Endothelial cell of umbilical vein (primary cell): ENCODE results near the gene RPS16. TPM values are rescaled to one million over a fixed set of nuclear protein-coding genes. Genes with fewer than 3 reads are reported as not detected.
A peak's percentile ranks its signal among the peaks of the same experiment; 100 is the strongest.

Experiments
- BruUV-seq: library from RNA; stranded (reverse); fragments of 400-500 nt; replicated peaks from 2 replicates; lab custom pipeline; 2021; lab: Mats Ljungman, UMichigan
- CTCF ChIA-PET: fragments of 300-600, 350-600 bp; sonication (Branson Sonifier 250); formaldehyde crosslinking; loops from one replicate; lab custom pipeline; 2021; ENCODE audit warnings: antibody characterized with exemption, inconsistent platforms; lab: Charles Lee
- POLR2A ChIA-PET: fragments of 300-600, 350-600 bp; sonication (Branson Sonifier 250); formaldehyde crosslinking; loops from one replicate; lab custom pipeline; 2021; ENCODE audit warnings: antibody characterized with exemption, inconsistent platforms; lab: Charles Lee
- DNase-seq: peaks from one replicate; pipeline ENCODE4 v3.0.0-alpha.2; 2011; ENCODE audit warnings: low read depth, low spot score
- FAIRE-seq: peaks from 2 replicates; lab custom pipeline; 2011; peaks lifted over from hg19 to GRCh38; lab: Jason Lieb, UNC
- H2AFZ ChIP-seq: 2 replicates; pipeline ENCODE4 v1.6.0; 2012; ENCODE audit warnings: low read depth, low read length, control low read depth, inconsistent platforms
- H3K27ac ChIP-seq: 2 replicates; pipeline ENCODE4 v1.5.1; 2011; ENCODE audit warnings: low read depth, mild to moderate bottlenecking, control low read depth, low read length, moderate library complexity; ENCODE audit not compliant: insufficient read depth
- H3K27me3 ChIP-seq, 2 experiments: 2 replicates each; pipeline versions ENCODE4 v1.6.0 to v1.6.1; 2011; ENCODE audit warnings: low read length in 2 of 2, mixed read lengths in 1 of 2; ENCODE audit not compliant: control insufficient read depth in 2 of 2, insufficient read depth in 2 of 2
- H3K36me3 ChIP-seq, 2 experiments: 2 replicates in 1 of 2; 3 replicates in 1 of 2; pipeline ENCODE4 v1.5.1; 2011; ENCODE audit warnings: low read length in 2 of 2, mild to moderate bottlenecking in 1 of 2, moderate library complexity in 1 of 2; ENCODE audit not compliant: control insufficient read depth in 2 of 2, insufficient read depth in 2 of 2; ENCODE audit errors: extremely low read depth in 1 of 2
- H3K4me1 ChIP-seq: 3 replicates; pipeline ENCODE4 v1.5.1; 2011; ENCODE audit warnings: mild to moderate bottlenecking, low read length; ENCODE audit not compliant: control insufficient read depth, insufficient read depth; ENCODE audit errors: extremely low read depth
- H3K4me2 ChIP-seq: 2 replicates; pipeline ENCODE4 v1.6.1; 2011; ENCODE audit warnings: low read length, control low read depth, mixed read lengths; ENCODE audit not compliant: insufficient read depth
- H3K4me3 ChIP-seq, 3 experiments: fragments of 200-600 bp in 1 of 3; sonication (generic), shearing (Covaris generic) in 1 of 3; replicated peaks in 1 of 3; 2 replicates each; pipeline ENCODE4 v1.5.1; 2011 to 2016; ENCODE audit warnings: control low read depth in 3 of 3, low read length in 3 of 3, mild to moderate bottlenecking in 2 of 3, inconsistent platforms in 1 of 3, low read depth in 1 of 3, moderate library complexity in 1 of 3; ENCODE audit not compliant: insufficient read depth in 1 of 3
- H3K79me2 ChIP-seq: 2 replicates; pipeline ENCODE4 v1.6.0; 2012; ENCODE audit warnings: low read length, inconsistent platforms; ENCODE audit not compliant: control insufficient read depth, insufficient read depth
- H3K9ac ChIP-seq: replicated peaks from 2 replicates; pipeline ENCODE3; 2011; ENCODE audit warnings: low read length, control low read depth; ENCODE audit not compliant: insufficient read depth; ENCODE audit errors: extremely low read depth
- H3K9me1 ChIP-seq: replicated peaks from 3 replicates; pipeline ENCODE4 v1.6.0; 2011; ENCODE audit warnings: mild to moderate bottlenecking, low read length; ENCODE audit not compliant: control insufficient read depth, insufficient read depth; ENCODE audit errors: extremely low read depth
- H3K9me3 ChIP-seq: replicated peaks from 2 replicates; pipeline ENCODE4 v1.5.1; 2012; ENCODE audit warnings: low read length, inconsistent platforms; ENCODE audit not compliant: control insufficient read depth, insufficient read depth
- H4K20me1 ChIP-seq: replicated peaks from 2 replicates; pipeline ENCODE3; 2011; ENCODE audit warnings: mild to moderate bottlenecking, low read length; ENCODE audit not compliant: control insufficient read depth, insufficient read depth; ENCODE audit errors: extremely low read depth
- CTCF ChIP-seq, 2 donors: IDR thresholded peaks; 1 replicate in 1 of 2; 2 replicates in 1 of 2; pipeline ENCODE4 v1.5.1; 2011; ENCODE audit warnings: low read length in 2 of 2, mild to moderate bottlenecking in 2 of 2, moderate library complexity in 2 of 2, control low read depth in 1 of 2, inconsistent platforms in 1 of 2, low read depth in 1 of 2; ENCODE audit not compliant: insufficient read depth in 1 of 2; ENCODE audit errors: extremely low read depth in 1 of 2
- GATA2 ChIP-seq: IDR thresholded peaks from 2 replicates; pipeline ENCODE4 v1.7.0; 2011; ENCODE audit warnings: low read depth, mild to moderate bottlenecking, moderate library complexity, mixed read lengths, low read length; ENCODE audit not compliant: insufficient read length, insufficient read depth
- JUN ChIP-seq: IDR thresholded peaks from 2 replicates; pipeline ENCODE4 v1.6.1; 2011; ENCODE audit warnings: borderline replicate concordance, low read depth; ENCODE audit not compliant: insufficient read length, insufficient read depth
- MAX ChIP-seq: IDR thresholded peaks from 2 replicates; pipeline ENCODE4 v1.6.1; 2011; ENCODE audit not compliant: insufficient read depth, insufficient read length
- MYC ChIP-seq: IDR thresholded peaks from one replicate; pipeline ENCODE4 v1.6.1; 2011; ENCODE audit warnings: mild to moderate bottlenecking, low read depth, low read length
- POLR2A ChIP-seq: IDR thresholded peaks from 2 replicates; pipeline ENCODE4 v1.6.1; 2012; ENCODE audit warnings: low read depth, mild to moderate bottlenecking, control low read depth, low read length
- POLR2AphosphoS5 ChIP-seq: IDR thresholded peaks from 2 replicates; pipeline ENCODE4 v1.6.1; 2012; ENCODE audit warnings: low read depth, mild to moderate bottlenecking, control low read depth, low read length, moderate library complexity; ENCODE audit not compliant: insufficient read depth
- dilution Hi-C: fragments of 300-500 bp; cut with MboI; formaldehyde crosslinking; loops from one replicate; pipeline ENCODE4 v1.15.0; 2019; ENCODE audit warnings: low sequenced_read_pairs; ENCODE audit not compliant: extremely low pct_ligation_motif_present
- intact Hi-C: fragments of 100-400 bp; cut with micrococcal nuclease; formaldehyde crosslinking; loops from one replicate; pipeline ENCODE4 v1.10.0; 2022
- polyA plus RNA-seq, 4 experiments: library from polyadenylated mRNA; depleted of rRNA in 3 of 4; stranded (reverse) in 3 of 4; unstranded in 1 of 4; fragments of >200 nt; gene quantifications; 2 replicates each; pipeline versions ENCODE4 v1.2.1 to v1.2.3, GENCODE V29; 2011 to 2012; ENCODE audit warnings: missing spikeins in 1 of 4
- total RNA-seq: library from RNA; stranded (reverse); gene quantifications from 2 replicates; pipeline ENCODE4 v1.2.3, GENCODE V29; 2021

RPS16 gene
- total and polyA plus RNA-seq, 2 donors (not counting 3 experiments of a cell fraction or from before 2014, with no cell fraction given): 1,768 to 5,244 TPM

GRCh38 chr19:39413272-39413910 is 22.4 kb downstream of the RPS16 start:
- Histone ChIP-seq H3K36me3 (peaks cover 0 to 11% of the 10 kb centered on the region in 2 experiments), H3K79me2 (peaks cover 18% of the 10 kb centered on the region), H3K4me1 (peaks cover 33% of the 10 kb centered on the region), H3K4me3 (peak overlapping the region; percentile 74 to 94 (median 83)), H4K20me1 (no peaks in the 10 kb centered on the region), H3K9me1 (no peaks in the 10 kb centered on the region), H3K27me3 (no peaks in the 10 kb centered on the region), H3K9ac (peak overlapping the region; percentile 97), H3K27ac (peak overlapping the region; percentile 87), H2AFZ (peak overlapping the region; percentile 40), H3K9me3 (no peaks in the 10 kb centered on the region), H3K4me2 (peak overlapping the region; percentile 69)
- intact Hi-C loops (no loop called here), dilution Hi-C loops (no loop called here)
- DNase-seq: peak; percentile 71
- ChIA-PET POLR2A (interaction anchor here (1.6 to 2.2 kb wide), 2 partner anchors 15 to 22 kb away, joined by 10 to 18 read pairs; partner anchors contain the start of gene RPS16), CTCF (interaction anchor here (1.0 to 1.9 kb wide), 9 partner anchors 10 to 325 kb away, joined by 3 to 29 read pairs (median 4); partner anchors contain the start of genes RPS16 and SUPT5H)
- no TSS peak for BruUV-seq
- peak; percentile 62 for TF ChIP-seq POLR2A
- no peak for TF ChIP-seq MYC
- FAIRE-seq: peak; percentile 78

- Histone ChIP-seq H3K4me2 (peak overlapping the region; percentile 56), H3K36me3 (peaks cover 0 to 10% of the 10 kb centered on the region in 2 experiments), H3K79me2 (peaks cover 24% of the 10 kb centered on the region), H3K4me1 (peaks cover 38% of the 10 kb centered on the region), H3K9me1 (no peaks in the 10 kb centered on the region), H3K27me3 (no peaks in the 10 kb centered on the region), H3K4me3 (peak overlapping the region; percentile 66 to 94 (median 83)), H3K9me3 (no peaks in the 10 kb centered on the region), H3K9ac (peak overlapping the region; percentile 97), H4K20me1 (no peaks in the 10 kb centered on the region), H3K27ac (peak overlapping the region; percentile 87), H2AFZ (peak overlapping the region; percentile 38)
- ChIA-PET POLR2A (interaction anchor here (1.9 to 2.2 kb wide), 2 partner anchors 23 kb away, joined by 15 to 18 read pairs; partner anchors contain the start of gene RPS16), CTCF (interaction anchor here (1.5 to 2.3 kb wide), 3 partner anchors 11 to 23 kb away, joined by 4 to 147 read pairs (median 13); partner anchors contain the start of gene RPS16)
- dilution Hi-C loops (no loop called here), intact Hi-C loops (loop anchor here (1.0 kb wide), 7 partner anchors 11 to 288 kb away; partner anchors contain the start of genes EID2B, PAK4 and SAMD4B)
- TF ChIP-seq CTCF (IDR thresholded peaks at IDR 0.05; ENCODE audit: extremely low read depth in 1 of 2, insufficient read depth in 1 of 2, low read depth in 1 of 2, low read length in 2 of 2) (no peak), MAX (no peak), POLR2AphosphoS5 (no peak), POLR2A (peak; percentile 1), MYC (no peak), GATA2 (no peak), JUN (no peak)
- DNase-seq (no peak), FAIRE-seq (no peak)
- BruUV-seq: TSS peak; percentile 27
These were observed 22.9 kb downstream of the RPS16 start for GRCh38 chr19:39412867-39413271.
